Stimulated activated CD4-positive, alpha-beta T cell treated with anti-CD3 and anti-CD28 coated beads, Interleukin-4, amount 100 ng/mL, for 1 hour (primary cell): ENCODE data around the gene HNF4A.

ENCODE experiments used
- DNase-seq: peaks from one replicate; pipeline ENCODE4 v3.0.0-alpha.2; 2020

The HNF4A gene

GRCh38 chr20:44475694-44476560 is 120.4 kb downstream of the HNF4A start, which contains the start of gene TTPAL:
TTPAL (plus strand) TSS chr20:44475874; CDS start chr20:44480000, 4,126 bp downstream.
- peak; percentile 92 for DNase-seq

GRCh38 chr20:44477151-44477550 is 121.7 kb downstream of the HNF4A start:
- DNase-seq: no peak

GRCh38 chr20:44478206-44478605 is 122.7 kb downstream of the HNF4A start:
- no peak for DNase-seq

- DNase-seq: no peak
Measured at GRCh38 chr20:44479643-44480042, 124.1 kb downstream of the HNF4A start.

- DNase-seq: no peak
Measured at GRCh38 chr20:44480097-44480496, 124.6 kb downstream of the HNF4A start.

GRCh38 chr20:44481719-44482416 is 126.4 kb downstream of the HNF4A start:
- DNase-seq: no peak

- DNase-seq: no peak
Measured at GRCh38 chr20:44483112-44483511, 127.6 kb downstream of the HNF4A start.
